K562 (cell line): ENCODE results near the gene HELZ2. TPM values are rescaled to one million over a fixed set of nuclear protein-coding genes. Genes with fewer than 3 reads are reported as not detected.

Source experiments
- ATAC-seq: fragments of 200-7000 bp; cut with Tn5 transposase; 3 replicates; pipeline ENCODE4 v1.9.1; 2020; ENCODE audit warnings: moderate library complexity
- BruUV-seq: library from RNA; stranded (reverse); fragments of 400-500 nt; replicated peaks from 2 replicates; lab custom pipeline; 2021; lab: Mats Ljungman, UMichigan
- CTCF ChIA-PET: fragments of 300-600 bp; formaldehyde crosslinking; extraction: SDS; loops from one replicate; lab custom pipeline; 2021; ENCODE audit warnings: low intra/inter-chr PET ratio; lab: Yijun Ruan, JAX
- POLR2A ChIA-PET: fragments of 300-600, 350-650 bp; sonication (Branson Sonifier 250); formaldehyde crosslinking; extraction: SDS; loops from one replicate; lab custom pipeline; 2021; ENCODE audit warnings: antibody characterized with exemption, inconsistent platforms; lab: Yijun Ruan, JAX
- DNase-seq, 4 experiments: peaks; one replicate each; pipeline versions ENCODE4 v3.0.0 to v3.0.0-alpha.2; 2011 to 2018; ENCODE audit warnings: low spot score in 3 of 4, mixed read lengths in 3 of 4; ENCODE audit errors: extremely low read depth in 1 of 4
- FAIRE-seq: peaks from 2 replicates; lab custom pipeline; 2011; peaks lifted over from hg19 to GRCh38; lab: Jason Lieb, UNC
- H2AFZ ChIP-seq: 2 replicates; pipeline ENCODE4 v1.6.0; 2011; ENCODE audit warnings: low read depth, low read length, control low read depth, inconsistent platforms
- H3K27ac ChIP-seq: fragments of 200-600 bp; 3 replicates; pipeline ENCODE4 v1.8.0; 2011; ENCODE audit warnings: low read depth, mild to moderate bottlenecking, control low read depth, inconsistent platforms, low read length, moderate library complexity, mixed read lengths; ENCODE audit errors: extremely low read depth
- H3K27me3 ChIP-seq, 2 experiments: fragments of 300-600 bp in 1 of 2; 2 replicates in 1 of 2; 3 replicates in 1 of 2; pipeline versions ENCODE4 v1.6.0 to v1.8.0; 2011; ENCODE audit warnings: inconsistent platforms in 2 of 2, low read length in 2 of 2, mild to moderate bottlenecking in 1 of 2, mixed read lengths in 1 of 2, moderate library complexity in 1 of 2; ENCODE audit not compliant: control insufficient read depth in 2 of 2, insufficient read depth in 2 of 2
- H3K36me3 ChIP-seq: fragments of 300-600 bp; 3 replicates; pipeline ENCODE4 v1.8.0; 2011; ENCODE audit warnings: mild to moderate bottlenecking, low read length, inconsistent platforms; ENCODE audit not compliant: control insufficient read depth, insufficient read depth
- H3K4me1 ChIP-seq, 2 experiments: fragments of 200-600 bp in 1 of 2; replicated peaks in 1 of 2; 2 replicates in 1 of 2; 3 replicates in 1 of 2; pipeline versions ENCODE4 v1.5.1 to v1.8.0; 2011; ENCODE audit warnings: inconsistent platforms in 2 of 2, low read length in 2 of 2, mild to moderate bottlenecking in 1 of 2, mixed read lengths in 1 of 2, moderate library complexity in 1 of 2; ENCODE audit not compliant: control insufficient read depth in 2 of 2, insufficient read depth in 2 of 2
- H3K4me2 ChIP-seq: 2 replicates; pipeline ENCODE4 v1.6.1; 2011; ENCODE audit warnings: low read length, control low read depth, inconsistent platforms, mixed read lengths; ENCODE audit not compliant: insufficient read depth
- H3K4me3 ChIP-seq: fragments of 200-600 bp; sonication (generic), shearing (Covaris generic); 2 replicates; pipeline ENCODE4 v1.5.1; 2016; ENCODE audit warnings: control low read depth, inconsistent platforms
- H3K79me2 ChIP-seq: fragments of 200-600 bp; 3 replicates; pipeline ENCODE4 v1.8.0; 2011; ENCODE audit warnings: low read length, inconsistent platforms; ENCODE audit not compliant: control insufficient read depth, insufficient read depth
- H3K9ac ChIP-seq, 2 experiments: 2 replicates each; pipeline versions ENCODE4 v1.6.0 to v1.6.1; 2011; ENCODE audit warnings: low read depth in 2 of 2, low read length in 2 of 2, control low read depth in 1 of 2, inconsistent platforms in 1 of 2, mild to moderate bottlenecking in 1 of 2, mixed read lengths in 1 of 2; ENCODE audit not compliant: insufficient read depth in 1 of 2
- H3K9me1 ChIP-seq: one replicate; pipeline ENCODE4 v1.6.0; 2011; ENCODE audit warnings: inconsistent platforms, mild to moderate bottlenecking, low read length, moderate library complexity; ENCODE audit not compliant: control insufficient read depth, insufficient read depth
- H3K9me3 ChIP-seq: replicated peaks from 2 replicates; pipeline ENCODE4 v1.5.1; 2011; ENCODE audit warnings: low read depth, low read length, inconsistent platforms; ENCODE audit not compliant: control insufficient read depth, insufficient read depth
- H4K20me1 ChIP-seq: replicated peaks from 2 replicates; pipeline ENCODE4 v1.6.1; 2011; ENCODE audit warnings: low read length, inconsistent platforms, mixed read lengths; ENCODE audit not compliant: control insufficient read depth, insufficient read depth
- ARID2 ChIP-seq: fragments of 450-650 bp; IDR thresholded peaks from 2 replicates; pipeline ENCODE4 v1.6.1; 2017; ENCODE audit warnings: antibody characterized with exemption, mild to moderate bottlenecking
- KLF16 ChIP-seq: IDR thresholded peaks from 2 replicates; pipeline ENCODE4 v1.6.1; 2016; ENCODE audit warnings: antibody characterized with exemption
- LARP7 ChIP-seq: fragments of 450-650 bp; IDR thresholded peaks from 2 replicates; pipeline ENCODE4 v1.6.1; 2016
- NCOA6 ChIP-seq: fragments of 450-650 bp; IDR thresholded peaks from 2 replicates; pipeline ENCODE4 v1.6.1; 2017; ENCODE audit warnings: mild to moderate bottlenecking
- RBM34 ChIP-seq: fragments of 200-400 bp; formaldehyde crosslinking; IDR thresholded peaks from 2 replicates; pipeline ENCODE4 v1.6.1; 2018; ENCODE audit warnings: low read length, borderline replicate concordance; ENCODE audit not compliant: insufficient read depth
- REST ChIP-seq, 2 experiments: fragments of 450-650 bp; formaldehyde crosslinking in 1 of 2; IDR thresholded peaks; 2 replicates each; pipeline versions ENCODE4 v1.4.0 to v1.6.1; 2014 to 2020; ENCODE audit warnings: mild to moderate bottlenecking in 2 of 2, borderline replicate concordance in 1 of 2, low read depth in 1 of 2
- SIRT6 ChIP-seq: IDR thresholded peaks from one replicate; pipeline ENCODE4 v1.6.1; 2012; ENCODE audit warnings: low read depth, mild to moderate bottlenecking, control low read depth, inconsistent platforms, low read length, moderate library complexity
- ZNF253 ChIP-seq: fragments of 250-450 bp; sonication (Bioruptor Pico); conservative IDR thresholded peaks from 2 replicates; pipeline ENCODE4 v1.6.1; 2021; ENCODE audit warnings: mild to moderate bottlenecking
- ZNF518B ChIP-seq: fragments of 250-450 bp; sonication (Bioruptor Pico); IDR thresholded peaks from 2 replicates; pipeline ENCODE4 v1.5.0; 2021; ENCODE audit warnings: mild to moderate bottlenecking, moderate library complexity
- WGBS: fragments of 100-300 bp; shearing (Covaris generic); methylation state at CpG from one replicate; pipeline ENCODE4 v1.1.6; 2016; ENCODE audit warnings: low coverage, mixed read lengths; ENCODE audit not compliant: insufficient coverage; ENCODE audit errors: missing lambda C conversion rate; 5-methylcytosine and 5-hydroxymethylcytosine counted together
- in situ Hi-C: fragments of 300-500 bp; cut with MboI; formaldehyde crosslinking; loops from 4 replicates; pipeline ENCODE4 v1.15.0; 2018; ENCODE audit warnings: inconsistent platforms, mixed read lengths
- intact Hi-C: fragments of 100-400 bp; cut with micrococcal nuclease; formaldehyde crosslinking; loops from 2 replicates; pipeline ENCODE4 v1.14.2; 2022
- polyA plus RNA-seq, 8 experiments: library from polyadenylated mRNA; depleted of rRNA in 4 of 8; stranded (reverse) in 5 of 8; unstranded in 3 of 8; fragments of >200 nt; fragmentation: Nextera tagmentation in 2 of 8; fragmentation: Illumina TruSeq in 1 of 8; extraction: Ambion mirVana in 2 of 8; extraction: Trizol in 1 of 8; gene quantifications; 2 replicates each; pipeline versions ENCODE4 v1.2.1 to v1.2.3, GENCODE V29; 2011 to 2014; ENCODE audit warnings: inconsistent platforms in 1 of 8, missing spikeins in 1 of 8
- total RNA-seq, 7 experiments: library from RNA; depleted of rRNA in 6 of 7; stranded (reverse); fragments of >200 nt in 6 of 7; fragmentation: Illumina TruSeq in 2 of 7; extraction: Trizol in 2 of 7; gene quantifications; 2 replicates each; pipeline versions ENCODE4 v1.2.1 to v1.2.3, GENCODE V29; 2011 to 2021; ENCODE audit warnings: low replicate concordance in 1 of 7

Gene HELZ2
- total and polyA plus RNA-seq, 9 of the 15 experiments (the other 6 are each of a cell fraction or from before 2014, with no cell fraction given): 0.03 to 7.8 (median 2.9) TPM; not detected in 1

- H4K20me1 ChIP-seq: no peaks in the 10 kb centered on the region
- H2AFZ ChIP-seq: peak overlapping the region; percentile 37; the same call in 1 of the 2 replicates
- no peaks in the 10 kb centered on the region for H3K27me3 ChIP-seq
- no peak for FAIRE-seq
- peak in 1 of 4 experiments; percentile 37 for DNase-seq
- ChIA-PET CTCF (no interaction called here), POLR2A (interaction anchor here (0.6 to 0.7 kb wide), 3 partner anchors 9 to 374 kb away, joined by 3 read pairs; no protein-coding TSS in a partner anchor)
- in situ Hi-C loops (no loop called here), intact Hi-C loops (no loop called here)
- BruUV-seq: no TSS peak
- WGBS: 23% methylated on average over 19 of the region's 19 CpGs
- H3K4me3 ChIP-seq: no peak overlapping the region
- no peak overlapping the region for H3K27ac ChIP-seq
- no peak overlapping the region for H3K9ac ChIP-seq
- H3K36me3 ChIP-seq: no peaks in the 10 kb centered on the region
- no peak overlapping the region for H3K4me2 ChIP-seq
- no peaks in the 10 kb centered on the region for H3K79me2 ChIP-seq
- ATAC-seq: peak; percentile 13; the same call in 1 of the 3 replicates
- no peaks in the 10 kb centered on the region for H3K9me1 ChIP-seq
- no peaks in the 10 kb centered on the region for H3K9me3 ChIP-seq
- H3K4me1 ChIP-seq: peaks cover 8 to 39% of the 10 kb centered on the region in 2 experiments
- TF ChIP-seq REST (IDR thresholded peaks at IDR 0.05; ENCODE audit: borderline replicate concordance): peak; percentile 72
- TF ChIP-seq REST (CRISPR knock-in tag; IDR thresholded peaks at IDR 0.05; ENCODE audit: low read depth): no peak
- TF ChIP-seq ZNF518B (CRISPR knock-in tag): no peak
- TF ChIP-seq SIRT6: no peak
- TF ChIP-seq ARID2: no peak
- TF ChIP-seq NCOA6: no peak
- TF ChIP-seq ZNF253 (CRISPR knock-in tag): no peak
- TF ChIP-seq LARP7: no peak
- TF ChIP-seq RBM34: no peak
- TF ChIP-seq KLF16: 0 out of 2 replicates have a peak, but pooled peaks have one; percentile 18
Measured at GRCh38 chr20:63579017-63579694, 5.1 kb upstream of the HELZ2 start.
